ENCODE measurements around the gene FBXL13.
"Not testable (repeated sequence)": the region's sequence is repeated elsewhere in the genome, so short reads cannot be mapped to it uniquely, and the experiment has no call there.

Gene FBXL13

GRCh38 chr7:103011650-103012049 is 62.9 kb downstream of the FBXL13 start:
- TF ChIP-seq ZNF274 (IDR thresholded peaks at IDR 0.05; ENCODE audit: low read depth, low read length), result no peak
- no peak overlapping the region for H3K4me3 ChIP-seq (ENCODE audit: low read length)

DNA sequence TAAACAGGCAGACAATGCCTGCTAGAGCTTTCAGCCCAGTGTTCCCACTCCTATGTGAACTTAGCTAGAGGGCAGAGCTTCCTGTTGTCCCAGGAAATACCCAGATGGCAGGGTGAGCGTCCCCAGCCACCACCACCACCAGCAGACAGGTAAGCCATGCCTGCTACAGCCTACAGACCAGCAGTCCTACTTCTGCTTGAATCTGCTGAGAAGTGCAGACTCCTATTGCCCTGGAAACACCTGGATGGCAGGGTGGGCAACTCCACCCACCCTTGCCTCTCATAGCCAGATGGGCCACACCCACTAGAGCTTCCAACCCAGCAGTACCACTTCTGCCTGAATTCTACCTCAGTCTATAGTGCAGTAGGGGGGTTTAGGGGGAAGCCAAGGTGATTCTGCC is 64.4 kb downstream of the FBXL13 start:
- TF ChIP-seq ZNF274 (IDR thresholded peaks at IDR 0.05; ENCODE audit: low read depth, low read length), result no peak
- no peak overlapping the region for H3K4me3 ChIP-seq (ENCODE audit: low read length)

DNA sequence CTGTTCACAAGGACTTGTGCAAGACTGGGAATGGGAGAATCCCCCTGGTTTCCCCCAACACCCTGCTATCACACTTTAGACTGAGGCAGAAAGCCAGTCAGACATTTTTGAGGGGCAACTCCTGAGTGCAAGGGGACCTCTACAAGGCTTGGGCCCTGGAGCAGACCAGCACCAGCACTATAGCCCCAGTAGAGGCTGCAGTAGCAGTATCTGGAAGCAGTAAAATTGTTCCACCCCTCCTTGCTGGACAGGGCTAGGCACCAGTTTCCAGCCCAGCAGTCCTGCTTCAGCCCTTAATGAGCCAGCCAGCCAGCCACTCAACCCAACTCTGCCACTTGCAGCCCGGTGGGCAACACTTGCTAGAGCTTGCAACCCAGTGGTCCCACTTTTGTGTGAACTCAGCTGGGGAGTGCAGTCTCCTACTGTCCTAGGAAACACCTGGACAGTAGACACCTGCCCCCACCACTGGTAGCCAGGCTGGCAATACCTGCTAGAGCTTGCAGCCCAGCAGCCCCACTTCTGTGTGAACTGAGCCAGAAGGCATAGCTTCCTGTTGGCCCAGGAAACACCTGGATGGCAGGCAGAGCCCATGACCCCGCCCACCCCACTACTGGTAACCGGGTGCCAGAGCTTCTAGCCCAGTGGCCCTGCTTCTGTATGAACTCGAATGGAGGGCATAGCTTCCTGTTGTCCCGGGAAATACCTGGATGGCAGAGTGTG is 65.0 kb downstream of the FBXL13 start:
- H3K4me3 ChIP-seq (ENCODE audit: low read length), result no peak overlapping the region
- no peak for TF ChIP-seq ZNF274 (IDR thresholded peaks at IDR 0.05; ENCODE audit: low read depth, low read length)

GRCh38 chr7:103003004-103003403 is 71.6 kb downstream of the FBXL13 start:
- no peak overlapping the region for H3K4me3 ChIP-seq (ENCODE audit: low read length)
- TF ChIP-seq ZNF274 (IDR thresholded peaks at IDR 0.05; ENCODE audit: low read depth, low read length), result no peak

GRCh38 chr7:103001210-103001609 is 73.4 kb downstream of the FBXL13 start:
- no peak overlapping the region for H3K4me3 ChIP-seq (ENCODE audit: low read length)
- no peak for TF ChIP-seq ZNF274 (IDR thresholded peaks at IDR 0.05; ENCODE audit: low read depth, low read length)

- no peak overlapping the region for H3K4me3 ChIP-seq (ENCODE audit: low read length)
- TF ChIP-seq ZNF274 (IDR thresholded peaks at IDR 0.05; ENCODE audit: low read depth, low read length), result no peak
Measured at GRCh38 chr7:102996957-102997356, 77.6 kb downstream of the FBXL13 start.

GRCh38 chr7:102995609-102996008 is 79.0 kb downstream of the FBXL13 start:
- not testable (repeated sequence) for H3K4me3 ChIP-seq (ENCODE audit: low read length)

- TF ChIP-seq ZNF274 (IDR thresholded peaks at IDR 0.05; ENCODE audit: low read depth, low read length), result no peak
- H3K4me3 ChIP-seq (ENCODE audit: low read length), result no peak overlapping the region
Measured at GRCh38 chr7:102994567-102994966, 80.0 kb downstream of the FBXL13 start.

DNA sequence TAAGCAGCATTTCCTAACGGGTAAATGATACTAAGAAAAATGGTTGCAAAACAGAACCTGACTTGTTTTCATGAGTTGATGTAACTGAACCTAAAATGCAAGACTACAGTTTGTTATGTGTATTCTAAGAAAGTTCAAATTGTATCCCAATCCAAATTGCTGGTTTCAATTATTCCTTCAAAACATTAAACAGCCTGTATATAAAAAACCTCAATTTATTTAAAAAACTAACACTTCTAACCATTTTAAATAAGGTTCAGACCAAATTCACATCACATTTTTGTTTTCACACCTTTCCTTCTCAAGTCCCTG is 80.9 kb downstream of the FBXL13 start:
- H3K4me3 ChIP-seq (ENCODE audit: low read length), result no peak overlapping the region
- TF ChIP-seq ZNF274 (IDR thresholded peaks at IDR 0.05; ENCODE audit: low read depth, low read length), result no peak

DNA sequence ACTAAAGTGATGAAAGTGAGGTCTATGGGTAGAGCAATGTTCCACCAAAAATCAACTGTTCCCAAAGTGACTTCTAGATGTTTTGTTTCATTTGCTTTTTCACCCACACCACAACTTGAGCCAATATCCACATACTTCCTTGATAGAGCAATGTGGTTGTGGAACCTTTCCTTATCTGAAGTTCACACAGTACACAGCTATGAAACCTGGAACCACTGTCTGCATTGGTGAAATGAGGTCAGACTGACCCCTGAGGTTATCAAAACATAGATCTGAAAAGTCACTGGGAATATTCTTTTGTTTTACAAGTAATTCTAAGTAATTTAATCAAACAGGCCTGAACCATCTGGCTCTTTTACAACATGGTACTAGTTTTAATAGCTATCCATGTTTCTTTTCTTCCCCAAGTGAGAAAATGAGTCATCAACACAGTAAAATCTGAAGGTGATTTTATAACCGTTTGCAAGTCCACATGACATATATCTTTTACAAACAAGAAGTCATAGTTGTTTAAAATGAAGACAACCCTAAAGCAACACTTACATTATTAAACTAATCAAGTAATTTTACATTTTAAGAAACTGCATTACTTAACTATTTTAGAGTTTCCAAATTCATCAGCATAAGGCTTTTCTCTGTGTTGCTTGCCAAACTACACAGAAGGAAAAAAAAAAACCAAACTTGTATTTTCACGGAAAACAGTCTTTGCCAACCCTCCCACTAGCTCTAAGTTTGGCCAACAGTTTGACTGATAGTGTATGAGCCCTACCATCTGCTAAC is 81.5 kb downstream of the FBXL13 start:
- no peak for TF ChIP-seq ZNF274 (IDR thresholded peaks at IDR 0.05; ENCODE audit: low read depth, low read length)

GRCh38 chr7:102992509-102992937 is 82.1 kb downstream of the FBXL13 start:
- TF ChIP-seq ZNF274 (IDR thresholded peaks at IDR 0.05; ENCODE audit: low read depth, low read length), result no peak
- H3K4me3 ChIP-seq (ENCODE audit: low read length), result no peak overlapping the region

More for the DNA sequence above, 81.5 kb downstream of the FBXL13 start:
- no peak overlapping the region for H3K4me3 ChIP-seq (ENCODE audit: low read length)

DNA sequence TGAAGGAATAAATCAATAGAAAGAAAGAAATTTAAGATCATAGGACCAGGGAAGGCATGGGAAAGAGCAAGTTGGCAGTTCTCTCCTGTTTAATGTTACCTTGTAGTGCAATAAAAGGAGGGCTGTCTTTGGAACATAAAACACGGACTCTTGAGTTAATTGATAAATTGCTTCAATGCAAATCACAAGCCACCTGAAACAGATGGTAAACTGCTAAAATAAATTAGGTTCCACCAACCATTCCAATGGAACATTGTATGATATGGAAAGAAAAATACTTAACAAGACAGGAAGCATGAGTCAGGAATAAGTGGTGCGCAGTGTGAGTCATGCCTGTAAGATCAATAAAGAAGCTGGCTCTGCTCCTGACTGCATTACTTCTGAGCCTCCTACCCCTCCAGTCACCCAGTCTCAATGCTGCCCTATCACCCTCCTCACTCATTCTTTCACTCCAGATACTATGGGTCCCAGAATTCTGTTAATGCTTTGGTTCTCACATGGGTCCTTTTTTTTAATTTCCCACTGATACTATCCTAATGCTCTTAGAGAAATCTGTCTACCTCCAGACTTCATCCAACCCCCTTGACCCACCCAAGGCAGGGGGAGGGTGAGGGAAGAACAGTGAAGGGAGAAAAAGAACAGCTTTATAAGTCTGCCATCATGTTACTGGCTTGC is 82.9 kb downstream of the FBXL13 start:
- H3K4me3 ChIP-seq (ENCODE audit: low read length), result no peak overlapping the region

GRCh38 chr7:102991077-102991539 is 83.5 kb downstream of the FBXL13 start:
- no peak for TF ChIP-seq ZNF274 (IDR thresholded peaks at IDR 0.05; ENCODE audit: low read depth, low read length)
- no peak overlapping the region for H3K4me3 ChIP-seq (ENCODE audit: low read length)

More for the DNA sequence above, 82.9 kb downstream of the FBXL13 start:
- no peak for TF ChIP-seq ZNF274 (IDR thresholded peaks at IDR 0.05; ENCODE audit: low read depth, low read length)

GRCh38 chr7:102990642-102991041 is 84.0 kb downstream of the FBXL13 start:
- H3K4me3 ChIP-seq (ENCODE audit: low read length), result no peak overlapping the region
- no peak for TF ChIP-seq ZNF274 (IDR thresholded peaks at IDR 0.05; ENCODE audit: low read depth, low read length)

Data from GM08714 (cell line).